Inferior parietal cortex (tissue), 1 donor: ENCODE results near the gene IGF2R.
"Not testable (repeated sequence)": the region's sequence is repeated elsewhere in the genome, so short reads cannot be mapped to it uniquely, and the experiment has no call there.

Experiments used
- DNase-seq: peaks from one replicate; pipeline ENCODE4 v3.0.0-alpha.2; 2016; ENCODE audit errors: extremely low spot score

IGF2R gene

DNA sequence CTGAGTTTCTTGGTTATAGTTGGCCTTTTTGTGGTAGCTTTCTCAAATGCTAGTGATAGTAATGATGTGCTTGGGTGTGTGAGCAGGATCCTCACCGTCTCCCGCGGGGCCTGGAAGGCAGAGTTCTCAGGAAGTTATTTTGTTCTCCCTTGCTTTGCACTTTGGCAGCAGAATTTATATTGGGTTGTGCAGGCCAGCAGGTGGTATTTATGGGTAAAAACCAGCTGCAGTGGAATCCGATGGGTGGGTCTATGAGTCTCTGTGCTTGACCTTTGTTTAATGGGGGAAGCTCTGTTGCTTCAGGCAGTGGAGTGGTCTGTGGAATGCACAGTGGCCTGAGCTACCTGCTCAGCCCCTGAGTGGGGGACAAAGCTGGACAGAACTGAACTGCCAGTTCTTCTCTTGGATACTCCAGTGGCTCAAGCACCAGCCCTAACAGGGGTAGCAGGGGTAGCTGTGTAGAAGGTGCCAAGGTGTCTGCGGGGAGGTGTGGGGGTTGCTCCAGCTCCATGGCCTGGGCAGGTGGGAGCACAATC lies 27.3 kb downstream of the IGF2R start:
- no peak for DNase-seq

DNA sequence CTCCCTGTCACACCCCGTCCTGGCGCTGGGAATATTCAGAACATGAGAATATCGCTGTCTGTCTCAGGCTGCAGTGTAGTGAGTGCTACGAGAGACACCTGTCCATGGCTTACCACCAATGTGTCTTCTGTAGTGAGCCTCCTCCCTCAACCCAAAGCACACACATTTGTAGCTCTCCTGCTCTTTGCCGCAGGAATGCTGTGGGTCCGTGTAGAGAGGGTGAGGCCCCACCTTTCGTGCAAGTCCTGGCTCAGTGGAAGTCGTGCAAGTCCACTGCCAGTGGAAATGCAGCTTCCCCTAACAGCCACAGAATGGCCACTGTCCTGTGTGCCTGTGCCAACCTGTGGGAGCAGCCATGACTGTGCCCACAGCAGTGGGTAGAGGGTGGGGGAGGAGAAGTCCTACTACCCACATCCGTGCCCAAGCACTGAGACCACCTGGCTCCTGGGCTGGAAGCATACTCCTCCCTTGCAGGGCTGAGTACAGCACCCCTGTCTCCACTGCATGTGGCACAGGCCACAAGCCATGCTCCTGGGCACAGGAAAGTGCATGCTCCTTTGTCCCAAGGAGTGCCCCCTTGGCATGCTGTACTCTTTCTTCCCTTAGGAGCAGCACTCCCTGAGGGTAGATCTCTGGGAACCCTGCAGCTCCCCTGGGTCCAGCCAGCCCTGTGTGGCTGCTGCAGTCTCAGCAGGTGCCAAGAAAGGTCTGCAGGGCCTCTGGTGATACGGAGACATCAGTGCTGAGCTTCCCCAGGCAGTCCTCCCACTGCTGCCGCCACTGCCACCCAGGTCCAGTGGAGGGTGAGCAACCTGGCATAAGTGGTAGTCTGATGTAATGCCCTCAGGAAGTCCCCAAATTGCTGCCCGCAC lies 28.0 kb downstream of the IGF2R start:
- DNase-seq, result no peak

DNA sequence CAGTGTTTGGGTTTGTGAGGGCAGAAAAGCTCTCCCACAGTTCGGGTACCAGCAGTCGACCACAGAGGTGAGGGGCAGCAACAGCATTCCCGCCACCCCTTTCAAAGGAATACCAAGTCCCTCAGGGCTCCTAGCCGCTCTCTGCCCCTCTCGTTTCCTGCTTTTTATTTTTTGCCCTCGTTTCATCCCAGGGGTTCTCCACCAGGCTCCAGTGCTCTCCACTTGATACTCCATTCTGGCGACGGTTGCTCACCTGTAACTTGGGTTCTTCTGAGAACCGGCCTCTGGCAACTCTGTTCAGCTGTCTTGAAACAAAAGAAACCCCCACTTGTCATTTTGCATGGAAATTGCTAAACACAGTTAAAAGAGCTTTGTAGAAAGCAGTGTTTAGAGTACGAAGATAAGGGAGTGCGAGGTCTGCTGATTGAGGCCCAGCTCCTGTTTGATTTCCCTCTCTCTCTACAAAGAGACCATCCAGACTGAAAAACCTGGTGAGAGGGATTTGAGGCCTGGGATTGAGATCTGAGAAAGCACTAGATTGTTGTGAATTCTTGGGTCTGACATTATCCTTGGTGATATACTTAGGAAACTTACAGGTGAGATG lies 28.7 kb downstream of the IGF2R start:
- DNase-seq, result no peak

DNA sequence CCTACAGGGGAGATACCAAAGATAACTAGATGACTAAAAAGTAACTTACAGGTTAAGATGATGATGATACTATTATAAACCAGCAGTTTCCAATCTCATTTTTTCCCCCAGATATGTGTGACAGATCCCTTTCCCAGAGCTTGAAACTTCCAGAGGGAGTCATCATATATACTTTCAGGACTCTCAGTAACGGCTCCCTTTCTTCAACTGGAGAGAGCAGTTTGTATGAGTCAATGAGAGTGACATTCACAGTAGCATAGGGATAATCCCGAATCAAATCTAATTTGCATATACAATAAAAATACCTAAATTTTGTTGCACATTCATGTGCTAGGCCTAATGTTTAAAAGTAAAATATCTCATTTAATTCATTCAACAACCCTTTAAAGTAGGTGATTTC lies 29.7 kb downstream of the IGF2R start:
- DNase-seq, result no peak

- no peak for DNase-seq
These were observed 30.4 kb downstream of the IGF2R start for GRCh38 chr6:159999240-159999671.

DNA sequence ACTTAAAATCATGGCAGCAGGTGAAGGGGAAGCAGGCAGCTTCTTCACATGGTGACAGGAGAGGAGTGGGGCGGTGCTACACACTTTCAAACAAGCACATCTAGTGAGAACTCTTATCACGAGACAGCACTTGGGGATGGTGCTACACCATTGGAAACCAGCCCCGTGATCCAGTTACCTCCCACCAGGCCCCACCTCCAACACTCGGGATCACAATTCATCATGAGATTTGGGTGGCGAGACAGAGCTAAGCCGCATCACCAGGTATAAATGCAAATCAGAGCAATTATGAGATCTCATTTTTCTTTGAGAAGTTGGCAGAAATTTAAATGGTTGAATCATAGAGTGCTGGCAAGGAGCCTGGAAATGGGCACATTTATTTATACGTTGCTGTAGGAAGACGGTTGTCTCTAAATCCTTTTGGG lies 31.4 kb downstream of the IGF2R start:
- DNase-seq, result no peak

DNA sequence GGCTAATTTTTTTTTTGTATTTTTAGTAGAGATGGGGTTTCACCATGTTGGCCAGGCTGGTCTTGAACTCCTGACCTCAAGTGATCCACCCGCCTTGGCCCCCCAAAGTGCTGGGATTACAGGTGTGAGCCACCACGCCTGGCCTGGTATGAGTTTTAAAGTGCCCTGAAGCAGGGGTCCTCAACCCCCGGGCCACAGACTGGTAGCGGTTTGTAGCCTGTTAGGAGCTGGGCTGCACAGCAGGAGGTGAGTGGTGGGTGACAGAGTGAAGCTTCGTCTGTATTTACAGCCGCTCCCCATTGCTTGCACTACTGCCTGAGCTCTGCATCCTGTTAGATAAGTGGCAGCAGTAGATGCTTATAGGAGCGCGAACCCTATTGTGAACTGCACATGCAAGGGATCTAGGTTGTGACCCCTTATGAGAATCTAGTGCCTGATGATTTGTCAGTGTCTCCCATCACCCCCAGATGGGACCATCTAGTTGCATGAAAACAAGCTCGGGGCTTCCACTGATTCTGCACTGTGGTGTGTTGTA lies 32.1 kb downstream of the IGF2R start:
- not testable (repeated sequence) for DNase-seq

GRCh38 chr6:160002882-160003281 lies 34.0 kb downstream of the IGF2R start:
- DNase-seq, result no peak

DNA sequence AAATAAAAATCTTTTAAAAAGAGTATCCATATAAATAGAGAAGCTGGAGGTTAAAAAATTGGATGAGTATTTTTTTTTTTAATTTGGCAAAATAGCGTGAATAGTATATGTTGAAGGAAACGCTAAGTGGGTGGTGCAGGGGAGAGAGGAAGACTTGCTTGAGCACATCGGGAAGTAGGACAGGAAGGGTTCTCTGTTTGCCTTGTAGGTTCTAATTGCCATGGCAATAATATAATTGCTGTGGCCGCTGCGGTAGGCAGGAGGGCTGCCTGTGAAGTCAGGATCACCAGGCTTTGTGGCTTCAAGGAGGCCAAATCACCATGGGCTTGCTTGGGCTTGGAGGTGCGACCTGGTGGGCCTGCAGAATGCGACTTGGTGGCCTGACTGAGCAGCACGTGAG lies 35.1 kb downstream of the IGF2R start:
- no peak for DNase-seq

- no peak for DNase-seq
These were observed 35.7 kb downstream of the IGF2R start for GRCh38 chr6:160004419-160005175.

DNA sequence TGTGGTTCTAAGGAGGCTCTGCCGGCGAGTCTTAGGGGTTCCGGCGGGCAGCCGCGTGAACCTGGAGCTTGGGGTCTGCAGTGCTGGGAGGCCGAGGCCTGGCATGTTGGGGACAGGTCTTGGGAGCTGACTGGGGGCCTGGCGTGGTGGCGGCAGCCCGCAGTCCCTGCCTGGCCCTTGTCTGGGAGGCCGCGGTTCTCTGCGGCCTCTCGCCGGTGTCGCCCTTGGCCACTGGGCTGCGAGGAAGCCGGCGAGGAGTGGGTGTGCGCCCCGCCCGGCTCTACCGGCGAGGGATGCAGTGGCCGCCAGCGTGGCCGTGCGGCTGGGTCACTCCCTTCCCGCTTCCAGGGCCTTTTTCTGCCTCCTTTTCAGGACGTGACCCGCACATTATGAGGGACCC lies 36.3 kb downstream of the IGF2R start:
- DNase-seq, result no peak

GRCh38 chr6:160005861-160006540 lies 37.1 kb downstream of the IGF2R start:
- no peak for DNase-seq

GRCh38 chr6:160007145-160007544 lies 38.3 kb downstream of the IGF2R start:
- no peak for DNase-seq

DNA sequence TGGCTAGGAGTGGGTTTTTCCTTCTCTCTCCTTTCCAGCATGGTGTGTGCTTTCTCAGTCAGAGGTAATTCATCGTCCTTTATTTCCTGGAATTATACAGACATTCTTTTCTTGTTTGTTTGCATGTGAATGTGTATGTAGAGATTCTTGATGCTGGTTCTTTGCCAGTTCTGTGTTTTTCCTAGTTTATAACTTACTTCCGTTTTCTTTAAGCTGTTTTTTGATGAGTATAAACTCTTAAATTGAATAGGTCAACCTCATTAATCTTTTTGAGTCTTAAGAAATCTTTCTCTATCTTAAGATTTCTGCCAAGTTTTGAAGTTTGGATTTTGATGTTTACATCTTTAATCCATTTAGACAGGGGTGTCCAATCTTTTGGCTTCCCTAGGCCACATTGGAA lies 38.7 kb downstream of the IGF2R start:
- DNase-seq, result no peak

DNA sequence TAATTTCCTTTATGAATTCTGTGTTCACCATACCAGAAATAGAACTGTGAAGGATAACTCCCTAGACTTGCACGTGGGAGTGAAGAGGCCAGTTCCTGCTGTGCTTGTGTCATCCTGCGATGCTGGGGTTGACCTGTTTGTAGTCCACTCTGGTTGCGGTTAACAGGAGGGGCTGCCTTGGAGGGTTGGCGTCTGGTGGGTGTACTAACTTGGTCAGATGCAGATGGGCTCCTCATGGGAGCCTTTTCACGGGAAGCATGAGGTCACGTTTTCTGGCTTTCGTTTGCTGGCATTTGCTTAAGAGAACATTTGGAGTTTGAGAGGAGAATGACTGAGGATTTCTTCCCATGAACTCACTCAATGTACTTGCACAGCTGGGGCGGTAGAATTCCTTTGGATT lies 41.2 kb downstream of the IGF2R start:
- DNase-seq, result peak; percentile 34

DNA sequence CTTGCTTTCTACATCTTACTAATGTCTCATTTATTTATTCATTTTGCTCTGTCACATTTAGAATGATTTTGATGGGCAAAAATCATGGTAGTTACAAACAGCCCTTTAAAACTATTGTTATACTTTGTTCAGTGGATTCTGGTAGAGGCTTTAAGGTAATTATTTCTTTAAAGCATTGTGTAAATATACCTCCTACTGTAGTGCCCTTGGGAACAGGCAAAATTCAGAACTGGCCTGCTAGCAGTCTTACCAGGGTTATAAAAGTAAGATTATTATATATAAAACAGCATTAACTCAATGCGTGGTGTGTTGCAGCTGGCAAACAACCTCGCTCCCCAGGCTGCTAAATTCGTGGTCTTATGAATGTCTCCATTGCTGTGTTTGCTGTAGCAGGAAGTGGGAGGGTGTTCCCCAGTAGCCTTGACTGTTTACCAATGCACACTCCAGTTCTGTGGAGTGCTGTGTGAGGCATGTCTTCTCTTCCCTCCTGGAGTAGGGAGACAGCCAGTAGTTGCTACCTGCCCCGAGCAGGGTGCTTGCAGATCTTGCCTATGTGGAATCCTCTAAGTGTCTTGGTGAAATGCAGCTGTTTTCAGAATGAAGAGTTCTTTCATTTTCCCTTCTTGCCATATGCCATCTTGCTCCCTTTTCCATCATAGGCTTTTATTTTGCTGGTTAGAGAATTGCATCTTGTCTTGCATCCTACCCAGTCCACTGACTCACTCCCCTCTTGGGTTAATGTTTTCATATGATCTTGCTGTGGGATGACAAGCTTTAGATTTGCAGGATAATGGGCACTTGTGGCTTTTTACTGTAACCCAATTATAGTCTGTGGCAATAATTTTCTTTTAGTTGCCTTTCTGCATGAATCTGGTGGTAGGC lies 45.3 kb downstream of the IGF2R start:
- no peak for DNase-seq

GRCh38 chr6:160014869-160015182 lies 45.9 kb downstream of the IGF2R start:
- no peak for DNase-seq

GRCh38 chr6:160015778-160016684 lies 47.1 kb downstream of the IGF2R start:
- DNase-seq, result no peak

DNA sequence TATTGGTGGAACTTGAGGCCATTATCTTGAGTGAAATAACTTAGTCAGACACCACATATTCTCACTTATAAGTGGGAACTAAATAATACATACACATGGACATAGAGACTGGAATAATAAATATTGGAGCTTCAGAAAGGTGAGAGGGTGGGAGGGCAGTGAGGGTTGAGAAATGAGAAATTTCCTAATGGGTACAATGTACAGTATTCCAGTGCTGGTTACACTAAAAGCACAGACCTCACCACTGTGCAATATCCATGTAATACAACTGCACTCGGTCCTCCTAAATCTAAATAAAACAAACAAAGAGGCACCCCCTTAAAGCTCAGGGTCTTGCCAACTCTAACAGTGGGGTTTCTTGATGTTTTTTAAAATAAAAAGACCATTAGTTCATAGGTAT lies 53.2 kb downstream of the IGF2R start:
- DNase-seq, result no peak

DNA sequence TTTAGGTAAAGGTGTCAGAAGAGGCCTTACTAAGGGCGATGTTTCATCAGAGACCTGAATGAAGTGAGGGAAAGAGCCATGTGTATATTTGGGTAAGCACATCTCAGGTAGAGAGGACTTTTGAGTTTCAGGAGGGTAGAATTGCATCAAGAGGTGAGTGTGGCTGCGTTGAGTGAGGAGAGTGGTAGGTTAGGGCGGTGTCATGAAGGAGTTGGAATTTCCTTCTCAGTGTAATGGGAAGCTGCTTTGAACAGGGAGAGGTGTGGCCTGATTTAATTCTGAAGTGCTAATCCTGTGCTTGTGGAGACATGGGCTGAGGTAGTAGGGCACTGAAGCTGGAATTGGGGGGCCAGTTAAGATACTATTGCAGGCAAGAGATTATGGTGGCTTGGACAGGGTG lies 53.9 kb downstream of the IGF2R start:
- DNase-seq, result no peak
